ENCODE measurements around the gene UBE2F.
A peak's percentile ranks its signal among the peaks of the same experiment; 100 is the strongest.
"Not testable (repeated sequence)": the region's sequence is repeated elsewhere in the genome, so short reads cannot be mapped to it uniquely, and the experiment has no call there.

UBE2F gene

DNA sequence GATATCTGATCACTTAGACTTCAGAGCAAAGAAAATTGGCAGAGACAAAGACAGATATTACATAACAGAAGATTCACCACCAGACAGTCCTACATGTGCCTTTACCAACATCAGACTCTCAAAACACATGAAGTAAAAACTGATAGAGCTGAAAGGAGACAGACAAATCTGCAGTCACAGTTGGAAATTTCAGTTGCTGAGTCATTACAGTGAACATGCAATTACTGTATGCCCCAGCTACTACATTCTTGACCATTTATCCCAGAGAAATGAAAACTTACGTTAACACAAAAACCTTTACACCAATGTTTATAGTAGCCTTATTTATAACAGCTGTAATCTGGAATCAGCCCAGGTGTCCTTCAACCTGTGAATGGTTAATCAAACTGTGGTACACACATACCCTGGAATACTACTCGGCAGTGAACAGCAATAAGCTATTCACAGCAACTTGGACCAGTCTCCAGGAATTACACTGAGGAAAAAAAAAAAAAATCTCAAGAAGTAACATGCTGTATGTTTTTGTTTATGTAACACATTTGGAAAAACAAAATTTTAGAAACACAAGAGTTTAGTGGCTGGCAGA lies 86.5 kb downstream of the UBE2F start:
- no peak for DNase-seq (ENCODE audit: low read depth)

DNA sequence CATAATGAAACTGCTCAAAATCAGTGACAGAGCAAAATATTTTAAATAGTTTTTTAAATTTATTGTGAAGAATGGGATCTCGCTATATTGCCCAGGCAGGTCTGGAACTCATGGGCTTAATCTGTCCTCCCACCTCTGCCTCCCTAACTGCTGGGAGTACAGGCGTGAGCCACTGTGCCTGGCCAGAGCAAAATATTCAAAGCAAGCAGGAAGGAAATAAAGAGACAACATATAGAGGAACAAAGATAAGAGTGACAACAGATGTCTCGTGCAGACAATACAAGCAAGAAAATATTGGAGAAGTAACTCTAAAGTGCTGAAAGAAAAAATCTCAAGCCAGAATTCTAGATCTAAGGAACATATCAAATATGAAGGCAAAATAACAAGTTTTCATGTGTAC lies 89.0 kb downstream of the UBE2F start:
- DNase-seq (ENCODE audit: low read depth) = no peak

DNA sequence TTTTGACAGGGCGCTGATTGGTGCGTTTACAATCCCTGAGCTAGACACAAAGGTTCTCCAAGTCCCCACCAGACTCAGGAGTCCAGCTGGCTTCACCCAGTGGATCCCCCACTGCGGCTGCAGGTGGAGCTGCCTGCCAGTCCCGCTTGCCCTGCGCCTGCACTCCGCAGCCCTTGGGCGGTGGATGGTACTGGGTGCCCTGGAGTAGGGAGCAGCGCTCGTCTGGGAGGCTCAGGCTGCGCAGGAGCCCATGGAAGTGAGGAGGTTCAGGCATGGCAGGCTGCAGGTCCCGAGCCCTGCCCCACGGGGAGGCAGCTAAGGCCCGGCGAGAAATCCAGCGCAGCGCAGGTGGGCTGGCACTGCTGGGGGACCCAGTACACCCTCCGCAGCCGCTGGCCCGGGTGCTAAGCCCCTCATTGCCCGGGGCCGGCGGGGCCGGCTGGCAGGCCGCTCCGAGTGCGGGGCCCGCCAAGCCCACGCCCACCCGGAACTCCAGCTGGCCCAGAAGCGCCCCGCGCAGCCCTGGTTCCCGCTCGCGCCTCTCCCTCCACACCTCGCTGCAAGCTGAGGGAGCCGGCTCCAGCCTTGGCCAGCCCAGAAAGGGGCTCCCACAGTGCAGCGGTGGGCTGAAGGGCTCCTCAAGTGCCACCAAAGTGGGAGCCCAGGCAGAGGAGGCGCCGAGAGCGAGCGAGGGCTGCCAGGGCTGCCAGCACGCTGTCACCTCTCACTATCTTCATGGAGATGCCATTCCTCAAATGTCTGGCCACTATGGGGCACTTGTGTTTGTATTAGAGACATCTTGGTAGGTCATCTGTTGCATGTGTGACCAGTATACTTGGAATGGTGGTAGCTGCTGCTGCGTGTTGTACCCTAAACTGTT lies 91.1 kb downstream of the UBE2F start:
- not testable (repeated sequence) for DNase-seq (ENCODE audit: low read depth)

DNA sequence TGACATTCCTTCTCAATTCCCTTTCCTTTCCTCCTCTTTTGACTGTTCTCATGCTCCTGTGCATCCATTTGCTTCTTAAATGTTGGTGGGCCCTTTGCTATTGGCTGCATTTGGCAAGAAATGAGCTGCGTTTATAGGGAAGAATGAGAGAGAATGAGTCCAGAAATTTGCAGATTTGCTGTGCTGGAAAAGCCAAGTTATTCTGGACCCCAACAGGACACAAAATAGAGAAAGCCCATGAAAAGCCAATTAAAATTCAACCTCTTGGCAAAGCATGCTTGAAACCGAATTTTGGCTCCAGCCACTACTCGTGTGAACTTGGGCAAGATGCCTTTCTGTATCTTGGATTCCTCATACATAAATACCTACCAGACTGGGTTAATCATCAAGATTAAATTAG lies 92.7 kb downstream of the UBE2F start:
- no peak for DNase-seq (ENCODE audit: low read depth)

DNA sequence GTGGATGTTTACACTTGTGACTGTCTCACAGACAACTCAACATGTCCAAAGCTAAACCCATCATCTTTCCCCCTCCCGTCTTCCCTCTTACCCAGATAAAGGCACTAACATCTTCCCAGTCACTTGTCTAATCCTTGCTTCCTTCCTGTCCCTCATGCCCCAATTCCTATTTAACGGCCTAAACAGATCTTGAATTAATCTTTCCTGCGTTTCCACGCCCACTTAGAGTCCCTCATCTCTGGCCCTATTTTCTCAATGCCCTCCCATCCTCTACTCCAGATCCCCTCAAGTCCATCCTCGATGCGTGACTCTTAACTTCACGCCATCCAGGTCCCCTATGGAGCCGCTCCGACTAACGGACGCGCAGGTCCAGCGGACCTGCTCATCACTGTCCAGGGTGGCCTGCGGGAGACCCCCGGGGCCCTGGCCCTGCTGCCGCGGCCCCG lies 93.3 kb downstream of the UBE2F start:
- DNase-seq (ENCODE audit: low read depth) = peak; percentile 18

DNA sequence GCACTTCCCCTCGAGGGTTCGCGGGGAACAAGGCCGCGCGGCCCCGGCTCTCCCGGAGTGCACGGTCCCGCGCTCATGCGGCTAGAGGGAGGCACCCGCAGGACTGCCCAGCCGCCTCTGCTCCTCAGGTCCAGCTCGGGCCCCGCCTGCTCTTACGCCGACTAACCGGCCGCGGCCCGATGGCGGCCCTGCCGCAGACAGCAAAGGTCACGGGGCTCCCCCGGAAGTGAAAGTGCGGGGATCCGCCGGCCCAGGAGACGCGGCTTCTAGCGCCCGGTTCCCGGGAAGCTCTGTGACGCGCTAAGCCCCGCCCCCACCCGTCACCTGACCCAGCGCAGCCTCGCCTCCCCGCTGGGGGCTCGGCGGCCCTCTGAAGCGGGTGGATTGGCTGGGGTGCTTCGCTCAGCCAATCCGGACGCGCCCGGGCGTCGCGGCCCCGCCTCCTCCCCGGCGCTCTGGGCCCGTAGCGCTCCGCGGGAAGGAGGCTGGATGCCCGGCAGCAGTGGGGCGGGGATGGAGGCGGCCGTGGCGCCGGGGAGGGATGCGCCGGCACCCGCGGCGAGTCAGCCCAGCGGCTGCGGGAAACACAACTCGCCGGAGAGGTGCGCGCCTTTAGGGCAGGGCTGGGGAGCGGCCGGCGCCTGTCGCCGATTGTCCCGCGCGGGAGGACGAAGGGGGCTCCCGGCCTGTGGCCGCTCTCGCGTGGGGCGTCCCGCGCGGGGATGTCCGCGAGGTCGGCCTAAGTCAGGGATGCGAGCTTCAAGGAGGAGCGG lies 93.9 kb downstream of the UBE2F start, which contains the start of gene SCLY:
TSS of gene SCLY (plus strand) at position 460 of the 773 bp plus-strand sequence. CDS start at position 514, 54 bp downstream.
- peak; percentile 89 for DNase-seq (ENCODE audit: low read depth)

DNA sequence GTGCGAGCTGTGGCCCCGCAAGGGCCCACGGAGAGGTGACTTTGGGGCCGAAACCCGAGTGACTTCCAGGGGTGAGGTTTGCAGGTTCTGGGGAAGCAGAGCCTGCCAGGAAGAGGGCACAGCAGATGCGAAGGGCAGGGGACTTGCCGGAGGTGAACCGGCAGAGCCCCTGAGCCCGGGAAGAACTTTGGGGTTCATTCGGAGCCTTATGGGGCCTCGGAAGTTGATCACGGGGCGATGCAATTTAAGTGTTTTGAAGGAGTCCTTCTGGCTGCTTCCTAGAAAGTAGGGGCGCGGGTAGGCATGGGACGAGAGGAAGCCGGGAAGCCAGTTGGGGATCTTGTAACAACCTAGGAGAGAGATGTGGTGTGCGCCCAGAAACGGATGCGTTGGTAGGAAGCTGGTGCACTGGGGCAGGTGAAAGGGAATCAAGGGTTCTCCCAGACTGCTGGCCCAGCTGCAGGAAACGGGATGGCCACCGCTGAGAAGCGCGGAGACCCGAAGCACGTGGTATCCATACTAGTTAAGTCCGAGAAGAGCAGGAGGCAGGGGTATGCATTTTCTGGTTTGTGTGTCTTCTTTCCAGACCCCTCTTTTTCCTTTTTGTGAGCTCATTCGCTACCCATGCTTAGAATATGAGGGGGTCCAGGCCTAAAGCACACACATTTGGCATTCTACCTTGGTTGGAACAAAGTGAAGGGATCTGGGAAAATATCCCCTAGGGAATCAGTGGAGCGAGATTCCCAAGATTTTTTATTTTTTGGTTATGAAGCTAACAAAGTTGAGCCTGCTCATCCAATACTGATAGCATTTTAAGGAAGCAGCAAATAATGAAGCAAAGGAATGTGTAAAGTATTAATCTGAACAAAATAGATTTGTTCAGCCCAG lies 94.7 kb downstream of the UBE2F start:
- DNase-seq (ENCODE audit: low read depth) = peak; percentile 30

DNA sequence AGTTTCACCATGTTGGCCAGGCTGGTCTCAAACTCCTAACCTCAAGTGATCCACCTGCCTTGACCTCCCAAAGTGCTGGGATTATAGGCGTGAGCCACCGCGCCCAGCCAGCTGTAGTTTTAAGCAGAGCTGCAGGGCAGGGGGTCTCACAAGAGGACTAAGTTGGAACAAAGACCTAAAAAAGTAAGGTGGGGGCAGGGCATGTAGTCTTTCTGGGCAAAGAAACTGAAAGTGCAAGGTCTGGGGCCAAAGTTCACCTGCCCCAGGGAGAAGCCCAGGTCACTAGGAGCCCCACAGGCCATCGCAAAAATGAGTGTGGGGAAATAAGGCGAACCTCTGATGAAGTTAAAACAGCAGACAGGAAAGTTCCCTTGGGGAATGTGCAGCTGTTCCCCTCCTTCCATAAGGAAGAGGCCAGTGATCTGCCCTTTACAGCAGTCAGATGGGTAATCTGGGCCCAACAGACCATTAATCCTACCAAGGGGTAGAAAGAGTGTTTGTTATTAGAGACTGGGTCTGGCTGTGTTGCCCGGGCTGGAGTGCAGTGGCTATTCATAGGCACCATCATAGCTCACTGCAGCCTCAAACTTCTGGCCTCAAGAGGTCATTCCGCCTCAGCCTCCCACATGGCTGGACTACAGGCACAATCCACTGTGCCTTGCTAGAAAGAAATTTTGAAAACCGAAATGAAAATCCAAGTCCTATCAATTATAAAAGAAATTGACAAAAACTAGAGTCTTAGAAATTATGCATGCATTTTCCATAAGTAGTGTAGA lies 96.8 kb downstream of the UBE2F start:
- DNase-seq (ENCODE audit: low read depth) = no peak

DNA sequence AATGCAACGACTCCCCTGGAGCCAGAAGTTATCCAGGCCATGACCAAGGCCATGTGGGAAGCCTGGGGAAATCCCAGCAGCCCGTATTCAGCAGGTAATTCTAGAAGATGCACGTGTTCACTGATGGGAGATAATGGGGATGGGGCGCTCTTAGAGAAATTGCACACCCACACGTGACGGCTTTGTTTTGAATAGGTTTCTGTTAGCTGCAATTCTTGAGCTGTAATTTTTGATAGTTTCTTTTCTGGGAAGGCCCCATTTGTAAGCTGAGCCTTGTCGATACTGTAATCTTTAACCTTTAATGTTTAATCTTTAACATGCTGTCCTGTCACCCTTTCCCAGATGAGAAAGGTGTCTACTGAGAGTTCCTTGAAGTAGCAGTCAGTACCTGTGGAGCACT lies 97.6 kb downstream of the UBE2F start:
- DNase-seq (ENCODE audit: low read depth) = no peak

DNA sequence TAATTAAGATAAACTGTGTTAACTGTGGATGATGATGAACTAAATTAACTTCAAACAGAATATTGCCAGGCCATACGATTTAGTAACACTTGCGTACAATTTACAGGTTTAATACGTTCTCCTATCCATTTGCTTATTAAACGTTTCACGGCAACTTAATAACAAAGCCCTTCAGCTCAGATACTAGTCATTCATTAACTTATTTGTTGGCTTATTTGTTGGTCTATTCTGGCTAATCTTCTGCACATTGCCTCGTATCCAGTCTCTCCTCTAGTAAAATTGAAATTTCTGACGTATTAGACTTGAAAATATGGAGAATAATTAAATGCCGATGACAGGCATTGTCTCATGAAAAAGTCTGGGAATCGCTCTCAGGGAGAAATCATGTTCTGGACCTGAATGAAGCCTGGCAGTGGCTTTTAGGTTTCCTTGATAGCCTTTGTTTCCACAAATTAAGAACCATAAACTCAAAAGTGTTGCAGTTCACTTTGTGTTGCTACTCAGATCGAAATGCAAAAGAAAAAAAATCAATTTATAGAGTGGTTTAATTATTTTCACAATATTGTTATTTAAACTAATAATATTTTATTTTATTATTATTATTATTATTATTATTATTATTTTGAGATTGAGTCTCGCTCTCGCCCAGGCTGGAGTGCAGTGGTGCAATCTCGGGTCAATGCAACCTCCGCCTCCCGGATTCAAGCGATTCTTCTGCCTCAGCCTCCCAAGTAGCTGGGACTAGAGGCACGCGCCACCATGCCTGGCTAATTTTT lies 98.4 kb downstream of the UBE2F start:
- no peak for DNase-seq (ENCODE audit: low read depth)

DNA sequence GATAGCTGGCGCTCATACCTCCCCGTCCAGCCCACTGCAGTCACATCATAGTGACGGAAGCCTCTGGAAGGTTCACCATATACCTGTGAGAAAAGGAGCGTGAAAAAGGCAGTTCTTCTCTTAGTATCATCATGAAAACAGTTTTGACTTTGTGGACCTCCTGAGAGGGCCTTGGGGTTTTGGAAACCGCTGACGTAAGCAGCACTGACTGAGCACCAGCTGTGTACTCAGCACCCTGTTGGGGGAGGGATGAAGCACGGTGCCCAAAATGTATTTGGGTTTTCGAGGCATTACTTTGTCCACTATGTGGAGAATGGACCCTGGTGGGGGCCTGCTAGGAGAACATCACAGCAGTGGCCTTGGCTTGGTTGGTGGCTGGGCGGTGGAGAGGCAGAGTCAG lies 99.4 kb downstream of the UBE2F start:
- no peak for DNase-seq (ENCODE audit: low read depth)

DNA sequence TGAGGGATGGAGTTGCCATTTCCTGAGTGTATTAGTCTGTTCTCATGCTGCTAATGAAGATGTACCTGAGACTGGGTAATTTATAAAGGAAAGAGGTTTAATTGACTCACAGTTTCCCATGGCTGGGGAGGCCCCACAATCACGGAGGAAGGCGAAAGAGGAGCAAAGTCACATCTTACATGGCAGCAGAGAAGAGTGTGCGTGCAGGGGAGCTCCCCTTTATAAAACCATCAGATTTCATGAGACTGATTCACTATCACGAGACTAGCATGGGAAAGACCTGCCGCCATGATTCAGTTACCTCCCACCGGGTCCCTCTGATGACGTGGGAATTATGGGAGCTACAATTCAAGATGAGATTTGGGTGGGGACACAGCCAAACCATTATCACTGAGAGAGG lies 99.9 kb downstream of the UBE2F start:
- DNase-seq (ENCODE audit: low read depth) = not testable (repeated sequence)

DNA sequence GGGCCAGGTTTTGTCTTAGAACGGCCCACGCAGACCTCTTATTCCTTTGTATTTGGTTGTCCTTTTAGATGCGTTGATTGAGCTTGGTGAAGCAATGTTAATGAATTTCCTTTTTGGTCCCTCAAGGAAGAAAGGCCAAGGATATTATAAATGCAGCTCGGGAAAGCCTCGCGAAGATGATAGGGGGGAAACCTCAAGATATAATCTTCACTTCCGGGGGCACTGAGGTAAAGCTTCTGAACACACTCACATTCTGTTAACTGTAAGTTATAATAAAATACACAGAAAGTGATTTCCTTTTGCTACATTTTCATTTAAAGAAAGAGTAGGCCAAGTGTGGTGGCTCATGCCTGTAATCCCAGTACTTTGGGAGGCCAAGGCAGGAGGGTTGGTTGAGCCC lies 101.1 kb downstream of the UBE2F start:
- DNase-seq (ENCODE audit: low read depth) = no peak

DNA sequence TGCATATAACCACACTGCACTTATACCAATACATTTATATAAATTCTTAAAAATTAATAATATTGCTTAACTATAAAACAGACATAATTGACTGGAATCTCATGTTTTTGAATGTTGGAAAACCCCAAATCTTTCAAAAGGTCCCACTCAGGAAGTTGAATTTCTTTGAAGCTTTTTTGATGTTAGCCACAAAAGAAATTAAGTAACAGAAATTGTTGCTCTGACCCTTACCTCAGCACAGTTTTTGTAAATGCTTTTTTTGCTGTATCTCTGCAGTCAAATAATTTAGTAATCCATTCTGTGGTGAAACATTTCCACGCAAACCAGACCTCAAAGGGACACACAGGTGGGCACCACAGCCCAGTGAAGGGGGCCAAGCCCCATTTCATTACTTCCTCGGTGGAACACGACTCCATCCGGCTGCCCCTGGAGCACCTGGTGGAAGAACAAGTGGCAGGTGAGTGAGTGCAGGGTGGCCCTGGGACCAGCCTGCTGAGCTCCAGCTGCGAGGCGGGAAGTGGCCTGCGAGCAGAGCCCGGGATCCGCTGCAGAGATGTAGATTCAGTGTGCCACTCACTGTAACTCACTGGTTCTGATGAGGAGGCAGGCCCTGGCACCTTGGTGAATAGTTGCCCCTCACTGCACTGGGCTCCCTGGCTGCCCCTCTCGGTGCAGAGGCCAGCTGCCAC lies 102.4 kb downstream of the UBE2F start:
- DNase-seq (ENCODE audit: low read depth) = no peak

DNA sequence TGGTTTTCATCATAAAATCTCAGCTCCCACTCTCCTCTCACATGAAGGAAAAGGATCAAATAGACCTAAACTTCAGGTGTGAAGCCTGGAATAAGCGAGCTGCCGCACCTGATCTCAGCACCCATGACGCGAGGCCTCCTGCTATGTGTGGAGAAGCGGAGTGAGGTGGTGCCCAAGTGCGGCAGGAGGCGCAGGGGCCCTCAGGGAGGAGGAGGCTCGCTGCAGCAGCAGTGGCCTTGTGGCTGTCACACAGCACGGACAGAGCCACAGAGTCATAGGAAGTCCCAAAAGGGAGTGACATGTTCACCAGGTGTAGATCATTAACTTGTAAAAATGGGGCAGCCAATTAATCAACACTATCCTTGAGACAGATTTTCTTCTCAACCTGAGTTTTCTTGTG lies 103.1 kb downstream of the UBE2F start:
- DNase-seq (ENCODE audit: low read depth) = no peak

DNA sequence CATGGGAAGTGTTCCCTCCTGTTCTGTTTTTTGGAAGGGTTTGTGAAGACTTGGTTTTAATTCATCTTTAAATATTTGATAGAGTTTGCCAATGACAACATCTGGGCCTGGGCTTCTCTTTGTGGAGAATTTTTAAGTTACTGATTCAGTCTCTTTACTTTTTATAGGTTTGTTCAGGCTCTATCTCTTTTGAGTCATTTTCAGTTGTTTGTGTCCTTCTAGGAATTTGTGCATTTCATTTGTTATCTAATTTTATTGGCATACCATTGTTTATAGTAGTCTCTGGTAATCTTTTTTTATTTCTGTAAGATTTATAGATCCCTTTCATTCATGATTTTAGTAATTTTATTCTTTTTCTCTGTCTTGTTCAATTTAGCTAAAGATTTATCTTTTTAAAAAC lies 108.6 kb downstream of the UBE2F start:
- DNase-seq (ENCODE audit: low read depth) = no peak

DNA sequence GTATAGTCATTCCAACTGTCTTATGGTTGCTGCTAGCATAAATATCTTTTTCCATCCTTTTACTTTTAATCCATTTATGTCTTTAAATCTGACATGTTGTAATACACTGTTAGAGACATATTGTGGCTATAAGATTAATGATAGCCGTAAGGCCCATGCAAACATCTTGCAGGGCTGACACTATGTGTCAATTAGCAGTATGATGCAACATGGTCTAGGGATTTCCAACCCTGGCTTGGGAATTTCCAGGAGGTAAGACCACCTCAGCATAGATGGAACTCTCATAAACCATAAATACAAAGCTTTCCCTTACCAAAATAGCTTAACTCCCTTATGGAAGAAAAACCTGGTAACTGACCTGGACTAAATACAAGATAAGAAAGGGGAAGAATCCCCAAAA lies 110.5 kb downstream of the UBE2F start:
- DNase-seq (ENCODE audit: low read depth) = no peak

DNA sequence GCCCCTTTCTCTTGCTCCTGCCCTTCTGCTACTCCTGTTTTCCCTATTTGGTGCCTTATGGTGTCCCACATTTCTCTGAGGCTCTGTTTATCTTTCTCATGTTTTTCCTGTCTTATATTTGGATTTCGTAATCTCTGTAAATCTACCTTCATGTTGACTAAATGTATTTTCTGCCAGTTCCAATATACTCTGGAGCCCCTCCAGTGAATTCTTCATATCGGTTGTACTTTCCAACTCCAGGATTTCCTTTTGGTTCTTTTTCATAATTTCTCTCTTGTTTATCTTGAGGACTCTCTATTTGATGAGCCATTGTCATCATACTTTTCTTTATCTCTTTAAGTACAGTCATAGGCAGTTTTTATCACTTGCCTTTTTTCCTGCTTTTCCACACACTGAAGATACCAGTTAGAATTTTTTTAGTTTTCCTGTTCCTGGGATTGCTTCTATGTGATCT lies 113.1 kb downstream of the UBE2F start:
- DNase-seq (ENCODE audit: low read depth) = no peak

DNA sequence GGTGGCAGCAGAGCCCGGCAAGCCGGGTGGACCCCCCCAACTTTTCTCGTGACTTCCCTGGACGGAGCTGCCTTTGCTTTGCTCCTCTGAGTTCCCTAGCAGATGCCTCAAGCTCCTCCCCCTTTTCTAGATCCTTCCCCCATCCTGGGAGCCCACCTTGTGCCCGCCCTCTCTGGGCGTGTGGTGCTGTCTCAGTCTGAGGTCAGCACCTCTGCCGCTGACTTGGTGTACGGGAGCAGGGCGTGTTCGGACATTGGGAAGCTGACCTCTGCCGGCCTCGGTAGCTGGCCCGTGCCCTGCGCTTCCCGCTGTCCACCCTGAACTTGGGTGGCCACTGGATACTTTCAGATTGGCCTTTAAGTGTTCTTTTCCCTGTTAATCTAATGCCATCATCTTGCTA lies 113.7 kb downstream of the UBE2F start:
- DNase-seq (ENCODE audit: low read depth) = no peak
